Cerebellar cortex (tissue), 1 donor: ENCODE results near the gene PSEN2.
"Not testable (repeated sequence)": the region's sequence is repeated elsewhere in the genome, so short reads cannot be mapped to it uniquely, and the experiment has no call there.

Experiments
- DNase-seq: peaks from one replicate; pipeline ENCODE4 v3.0.0-alpha.2; 2015; ENCODE audit warnings: low spot score

The PSEN2 gene

GRCh38 chr1:226916497-226916896 is 46.1 kb downstream of the PSEN2 start:
- DNase-seq: no peak

DNA sequence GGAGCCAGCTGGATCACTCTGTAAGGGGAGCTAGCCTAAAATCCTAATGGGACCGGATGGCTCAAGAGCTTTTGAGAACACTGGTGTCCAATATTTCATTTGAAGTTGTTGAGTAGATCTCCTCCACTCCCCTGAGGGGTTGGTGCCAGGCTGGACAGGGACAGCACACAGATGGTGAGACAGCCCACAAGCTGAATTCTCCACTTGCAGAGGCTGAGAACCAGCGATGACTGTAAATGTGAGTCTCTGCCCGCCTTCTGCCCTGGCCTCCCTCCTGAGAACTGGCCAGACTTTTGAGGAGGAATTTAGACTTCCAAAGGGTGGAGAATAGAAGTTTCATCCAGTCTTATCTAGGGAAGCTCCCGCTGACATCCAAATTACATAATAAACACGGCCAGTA is 49.2 kb downstream of the PSEN2 start:
- DNase-seq: no peak

DNA sequence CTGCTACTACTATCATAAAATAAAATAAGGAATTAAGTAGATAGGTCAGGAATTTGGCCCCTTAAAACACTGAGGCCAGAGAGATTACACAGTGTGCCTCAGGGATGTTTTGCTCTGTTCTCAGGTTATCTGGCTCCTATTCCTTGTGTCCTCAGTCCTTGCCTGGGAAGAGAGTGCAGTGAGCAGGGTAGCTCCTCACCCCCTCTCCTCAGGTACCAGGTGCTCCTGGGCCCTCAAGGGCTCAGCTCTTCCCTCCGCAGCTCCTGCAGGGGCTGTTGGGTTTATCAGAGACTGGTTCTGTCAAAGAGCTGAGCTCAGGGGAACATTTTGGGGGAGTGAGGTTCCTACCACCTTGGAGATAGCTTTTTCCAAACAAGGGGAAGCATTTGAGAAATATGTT is 49.6 kb downstream of the PSEN2 start:
- DNase-seq: no peak

GRCh38 chr1:226920446-226920894 is 50.1 kb downstream of the PSEN2 start:
- peak; percentile 71 for DNase-seq

GRCh38 chr1:226921504-226921903 is 51.1 kb downstream of the PSEN2 start:
- no peak for DNase-seq

DNA sequence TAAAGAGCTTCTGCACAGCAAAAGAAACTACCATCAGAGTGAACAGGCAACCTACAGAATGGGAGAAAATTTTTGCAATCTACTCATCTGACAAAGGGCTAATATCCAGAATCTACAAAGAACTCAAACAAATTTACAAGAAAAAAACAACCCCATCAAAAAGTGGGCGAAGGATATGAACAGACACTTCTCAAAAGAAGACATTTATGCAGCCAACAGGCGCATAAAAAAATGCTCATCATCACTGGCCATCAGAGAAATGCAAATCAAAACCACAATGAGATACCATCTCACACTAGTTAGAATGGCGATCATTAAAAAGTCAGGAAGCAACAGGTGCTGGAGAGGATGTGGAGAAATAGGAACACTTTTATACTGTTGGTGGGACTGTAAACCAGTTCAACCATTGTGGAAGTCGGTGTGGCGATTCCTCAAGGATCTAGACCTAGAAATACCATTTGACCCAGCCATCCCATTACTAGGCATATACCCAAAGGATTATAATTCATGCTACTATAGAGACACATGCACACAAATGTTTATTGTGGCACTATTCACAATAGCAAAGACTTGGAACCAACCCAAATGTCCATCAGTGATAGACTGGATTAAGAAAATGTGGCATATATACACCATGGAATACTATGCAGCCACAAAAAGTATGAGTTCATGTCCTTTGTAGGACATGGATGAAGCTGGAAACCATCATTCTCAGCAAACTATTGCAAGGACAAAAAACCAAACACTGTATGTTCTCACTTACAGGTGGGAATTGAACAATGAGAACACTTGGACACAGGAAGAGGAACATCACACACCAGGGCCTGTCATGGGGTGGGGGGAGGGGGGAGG is 59.1 kb downstream of the PSEN2 start:
- not testable (repeated sequence) for DNase-seq

GRCh38 chr1:226934483-226935237 is 64.2 kb downstream of the PSEN2 start:
- DNase-seq: no peak

GRCh38 chr1:226937940-226938725 is 67.7 kb downstream of the PSEN2 start:
- no peak for DNase-seq

GRCh38 chr1:226938903-226939437 is 68.6 kb downstream of the PSEN2 start:
- no peak for DNase-seq

GRCh38 chr1:226939438-226940028 is 69.1 kb downstream of the PSEN2 start:
- peak; percentile 61 for DNase-seq

DNA sequence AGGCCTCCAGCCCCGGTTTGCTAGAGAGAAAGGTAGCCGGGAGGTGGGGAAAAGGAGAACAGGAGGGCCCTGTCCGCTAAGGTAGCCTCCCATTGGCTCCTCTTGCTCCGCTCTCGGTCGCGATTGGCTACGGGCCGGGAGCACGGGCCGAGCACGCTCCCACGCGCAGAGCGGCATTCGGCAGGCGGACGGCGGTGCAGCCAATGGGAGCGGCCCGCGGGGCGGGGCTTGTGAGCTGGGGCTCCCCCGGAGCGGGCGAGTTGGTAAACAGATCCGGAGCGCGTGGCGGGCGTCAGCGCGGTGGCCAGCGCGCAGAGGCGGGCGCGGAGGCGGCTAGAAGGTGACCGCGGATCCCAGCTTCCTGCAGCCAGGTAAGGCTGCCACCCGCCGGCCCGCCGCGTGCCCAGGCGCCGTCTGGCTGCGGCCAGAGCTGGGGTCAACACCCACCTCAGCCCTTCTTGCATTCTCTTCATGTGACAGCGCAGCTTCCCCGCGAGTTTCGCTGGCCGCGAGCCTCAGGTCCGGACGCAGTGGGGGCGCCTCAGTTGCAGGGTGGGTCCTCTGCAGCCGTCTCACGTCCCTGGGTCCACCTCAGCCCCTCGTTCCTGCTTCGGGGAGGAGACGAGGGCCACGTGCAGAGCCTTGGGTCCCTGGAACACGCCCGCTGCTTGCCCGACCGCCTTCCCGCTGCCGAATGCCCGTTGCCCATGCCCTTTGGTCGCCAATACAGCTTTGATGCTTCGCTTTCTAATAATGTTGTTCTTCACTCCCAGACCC is 69.8 kb downstream of the PSEN2 start, which contains the start of gene COQ8A:
COQ8A (plus strand) TSS at position 266 of the 777 bp plus-strand sequence. CDS start 21,092 bp downstream, outside the sequence.
- DNase-seq: peak; percentile 100

- no peak for DNase-seq
These were observed 70.3 kb downstream of the PSEN2 start for GRCh38 chr1:226940806-226941067.

GRCh38 chr1:226942392-226942791 is 72.0 kb downstream of the PSEN2 start:
- no peak for DNase-seq

- no peak for DNase-seq
These were observed 72.7 kb downstream of the PSEN2 start for GRCh38 chr1:226943156-226943555.

DNA sequence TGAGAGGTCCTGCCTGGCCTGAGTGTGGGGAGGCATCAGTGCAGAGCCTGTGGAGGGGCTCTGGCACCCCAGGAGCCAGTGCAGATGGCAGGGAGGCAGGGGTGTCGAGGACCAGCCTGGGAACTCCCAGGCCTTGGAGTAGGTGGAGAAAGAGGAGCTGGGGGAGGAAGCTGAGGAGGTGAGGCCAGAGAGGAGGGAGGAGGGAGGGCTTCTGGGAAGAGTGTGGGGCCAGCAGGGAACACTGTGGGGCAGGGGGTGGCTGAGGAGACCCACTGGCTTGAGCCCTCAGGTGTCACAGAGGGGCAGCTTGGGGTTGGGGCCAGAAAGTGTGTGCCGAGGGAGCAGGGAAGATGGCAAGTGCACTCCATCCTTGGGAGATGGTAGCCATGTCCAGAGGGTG is 73.5 kb downstream of the PSEN2 start:
- no peak for DNase-seq

- no peak for DNase-seq
These were observed 74.9 kb downstream of the PSEN2 start for GRCh38 chr1:226945106-226945857.
